GM12892 (cell line): ENCODE measurements around the gene NDNF.

Experiments
- POLR2A ChIP-seq: IDR thresholded peaks from 2 replicates; pipeline ENCODE4 v1.6.1; 2011; ENCODE audit warnings: low read depth, low read length, control low read depth
- POLR2AphosphoS5 ChIP-seq: IDR thresholded peaks from 2 replicates; pipeline ENCODE4 v1.6.1; 2011; ENCODE audit warnings: low read depth, low read length, control low read depth
- TAF1 ChIP-seq: IDR thresholded peaks from 2 replicates; pipeline ENCODE4 v1.6.1; 2011; ENCODE audit warnings: low read depth, mild to moderate bottlenecking, control low read depth, low read length, borderline replicate concordance

DNA sequence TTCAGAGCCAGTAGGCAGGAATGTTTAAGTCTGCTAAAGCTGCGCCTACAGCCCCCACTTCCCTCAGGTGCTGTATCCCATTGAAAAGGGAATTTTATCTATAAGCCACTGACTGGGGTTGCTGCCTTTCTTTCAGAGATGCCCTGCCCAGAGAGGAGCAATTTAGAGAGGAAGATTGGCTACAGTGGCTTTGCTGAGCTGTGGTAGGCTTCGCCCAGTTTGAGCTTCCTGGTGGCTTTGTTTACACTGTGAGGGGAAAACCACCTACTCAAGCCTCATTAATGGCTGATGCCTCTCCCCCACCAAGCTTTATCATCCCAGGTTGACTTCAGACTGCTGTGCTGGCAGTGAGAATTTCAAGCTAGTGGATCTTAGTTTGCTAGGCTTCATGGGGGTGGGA is 82.1 kb downstream of the NDNF start:
- no peak for TF ChIP-seq POLR2A
- TF ChIP-seq POLR2AphosphoS5, result no peak
- TF ChIP-seq TAF1, result no peak
